IMR-90 (cell line): ENCODE data around the gene C6orf15. TPM values are rescaled to one million over a fixed set of nuclear protein-coding genes. Genes with fewer than 3 reads are reported as not detected.

ENCODE experiments used
- ATAC-seq: fragments of 200-7000 bp; cut with Tn5 transposase; 2 replicates; pipeline ENCODE4 v1.9.1; 2020; ENCODE audit warnings: low read depth, mild to moderate bottlenecking, moderate library complexity
- BruUV-seq: library from RNA; stranded (reverse); fragments of 400-500 nt; replicated peaks from 2 replicates; lab custom pipeline; 2021; lab: Mats Ljungman, UMichigan
- CTCF ChIA-PET: fragments of 300-600 bp; formaldehyde crosslinking; extraction: SDS; loops from one replicate; lab custom pipeline; 2021; ENCODE audit warnings: antibody characterized with exemption; lab: Yijun Ruan, JAX
- POLR2A ChIA-PET: fragments of 300-600 bp; sonication (Branson Sonifier 250); formaldehyde crosslinking; loops from one replicate; lab custom pipeline; 2022; ENCODE audit warnings: antibody characterized with exemption; ENCODE audit not compliant: unreplicated experiment; lab: Charles Lee
- DNase-seq: peaks from one replicate; pipeline ENCODE4 v3.0.0; 2013
- H2AFZ ChIP-seq: replicated peaks from 2 replicates; pipeline ENCODE3; 2013; ENCODE audit warnings: low read length, mild to moderate bottlenecking; ENCODE audit not compliant: poor library complexity
- H2AK5ac ChIP-seq: 2 replicates; pipeline ENCODE4 v1.6.1; 2013; ENCODE audit warnings: low read depth, low read length, inconsistent platforms
- H2AK9ac ChIP-seq: replicated peaks from 2 replicates; pipeline ENCODE3; 2013; ENCODE audit warnings: mild to moderate bottlenecking, low read depth, low read length, moderate library complexity; ENCODE audit not compliant: poor library complexity
- H2BK120ac ChIP-seq: 2 replicates; pipeline ENCODE4 v1.6.1; 2013; ENCODE audit warnings: low read depth, low read length, inconsistent platforms
- H2BK15ac ChIP-seq: 3 replicates; pipeline ENCODE4 v1.6.1; 2013; ENCODE audit warnings: low read depth, low read length, inconsistent platforms
- H2BK20ac ChIP-seq: 2 replicates; pipeline ENCODE4 v1.6.1; 2013; ENCODE audit warnings: low read depth, mild to moderate bottlenecking, inconsistent platforms, low read length, moderate library complexity
- H2BK5ac ChIP-seq: 2 replicates; pipeline ENCODE4 v1.6.1; 2013; ENCODE audit warnings: mild to moderate bottlenecking, low read depth, low read length, inconsistent platforms; ENCODE audit not compliant: poor library complexity, severe bottlenecking
- H3K14ac ChIP-seq: replicated peaks from 2 replicates; pipeline ENCODE4 v1.6.1; 2013; ENCODE audit warnings: low read depth, low read length, inconsistent platforms
- H3K18ac ChIP-seq: 2 replicates; pipeline ENCODE4 v1.6.1; 2013; ENCODE audit warnings: low read depth, low read length, control low read depth
- H3K23ac ChIP-seq: 2 replicates; pipeline ENCODE4 v1.6.1; 2013; ENCODE audit warnings: low read depth, low read length, inconsistent platforms
- H3K27ac ChIP-seq: 2 replicates; pipeline ENCODE4 v1.5.1; 2013; ENCODE audit warnings: mild to moderate bottlenecking, control low read depth, low read length; ENCODE audit not compliant: insufficient read depth
- H3K27me3 ChIP-seq: 2 replicates; pipeline ENCODE4 v1.6.1; 2013; ENCODE audit warnings: low read length; ENCODE audit not compliant: control insufficient read depth, insufficient read depth
- H3K36me3 ChIP-seq: 2 replicates; pipeline ENCODE4 v1.6.1; 2013; ENCODE audit warnings: low read length, mixed read lengths; ENCODE audit not compliant: control insufficient read depth, insufficient read depth
- H3K4ac ChIP-seq: 2 replicates; pipeline ENCODE4 v1.6.1; 2013; ENCODE audit warnings: low read depth, low read length, inconsistent platforms
- H3K4me1 ChIP-seq: 2 replicates; pipeline ENCODE4 v1.6.1; 2013; ENCODE audit warnings: low read length, mixed read lengths; ENCODE audit not compliant: control insufficient read depth, insufficient read depth
- H3K4me2 ChIP-seq: 2 replicates; pipeline ENCODE4 v1.6.1; 2013; ENCODE audit warnings: low read depth, mild to moderate bottlenecking, control low read depth, low read length, moderate library complexity
- H3K4me3 ChIP-seq: 2 replicates; pipeline ENCODE4 v1.5.1; 2013; ENCODE audit warnings: low read depth, mild to moderate bottlenecking, control low read depth, low read length, moderate library complexity; ENCODE audit not compliant: insufficient read depth
- H3K56ac ChIP-seq: 2 replicates; pipeline ENCODE4 v1.6.1; 2013; ENCODE audit warnings: low read length, inconsistent platforms; ENCODE audit not compliant: insufficient read depth; ENCODE audit errors: extremely low read depth
- H3K79me1 ChIP-seq, 2 experiments: 2 replicates each; pipeline ENCODE4 v1.6.1; 2013; ENCODE audit warnings: low read length in 2 of 2, inconsistent platforms in 1 of 2, low read depth in 1 of 2
- H3K9ac ChIP-seq: 2 replicates; pipeline ENCODE4 v1.6.1; 2013; ENCODE audit warnings: low read depth, low read length, control low read depth
- H3K9me1 ChIP-seq: 2 replicates; pipeline ENCODE4 v1.6.1; 2013; ENCODE audit warnings: low read length, inconsistent platforms; ENCODE audit not compliant: insufficient read depth
- H3K9me3 ChIP-seq: 2 replicates; pipeline ENCODE4 v1.6.1; 2013; ENCODE audit warnings: low read length; ENCODE audit not compliant: control insufficient read depth, insufficient read depth
- H4K20me1 ChIP-seq: 2 replicates; pipeline ENCODE4 v1.6.1; 2013; ENCODE audit warnings: low read length, inconsistent platforms; ENCODE audit not compliant: insufficient read depth
- H4K5ac ChIP-seq: 2 replicates; pipeline ENCODE4 v1.6.1; 2013; ENCODE audit warnings: mild to moderate bottlenecking, low read depth, low read length, control low read depth
- H4K8ac ChIP-seq, 2 experiments: 2 replicates each; pipeline ENCODE4 v1.6.1; 2013; ENCODE audit warnings: low read depth in 2 of 2, low read length in 2 of 2, control low read depth in 1 of 2, inconsistent platforms in 1 of 2
- H4K91ac ChIP-seq: 2 replicates; pipeline ENCODE4 v1.6.1; 2013; ENCODE audit warnings: low read depth, low read length, inconsistent platforms; ENCODE audit not compliant: insufficient read depth
- BHLHE40 ChIP-seq: fragments of 150-350 bp; IDR thresholded peaks from 2 replicates; pipeline ENCODE4 v1.6.1; 2016; ENCODE audit warnings: mild to moderate bottlenecking, low read depth, low read length
- FOS ChIP-seq: fragments of 150-350 bp; IDR thresholded peaks from 2 replicates; pipeline ENCODE4 v1.6.1; 2016; ENCODE audit warnings: low read depth, low read length
- MAZ ChIP-seq: IDR thresholded peaks from 2 replicates; pipeline ENCODE4 v1.6.1; 2012; ENCODE audit warnings: low read depth, mild to moderate bottlenecking, low read length, improper control_type of control experiment, moderate library complexity, borderline replicate concordance
- NFE2L2 ChIP-seq: fragments of 150-350 bp; IDR thresholded peaks from 2 replicates; pipeline ENCODE4 v1.6.1; 2016; ENCODE audit warnings: low read depth, mild to moderate bottlenecking, low read length
- RCOR1 ChIP-seq: IDR thresholded peaks from 2 replicates; pipeline ENCODE4 v1.6.1; 2012; ENCODE audit warnings: mild to moderate bottlenecking, low read length, improper control_type of control experiment; ENCODE audit not compliant: insufficient replicate concordance
- WGBS, 2 experiments: methylation state at CpG; one replicate each; pipeline versions ENCODE4 v1.1.5 to v1.1.7; 2013; ENCODE audit warnings: missing lambda C conversion rate in 2 of 2; ENCODE audit not compliant: insufficient read length in 1 of 2; ENCODE audit errors: extremely low coverage in 2 of 2; 5-methylcytosine and 5-hydroxymethylcytosine counted together
- dilution Hi-C: fragments of 300-500 bp; cut with HindIII; formaldehyde crosslinking; loops from one replicate; pipeline ENCODE4 v1.14.3; 2018; ENCODE audit warnings: low sequenced_read_pairs; ENCODE audit not compliant: unreplicated experiment
- in situ Hi-C: fragments of 300-500 bp; cut with MboI; formaldehyde crosslinking; loops from 3 replicates; pipeline ENCODE4 v1.14.3; 2019; ENCODE audit warnings: low sequenced_read_pairs, inconsistent platforms, mixed read lengths
- intact Hi-C: fragments of 100-400 bp; cut with micrococcal nuclease; formaldehyde crosslinking; loops from 2 replicates; pipeline ENCODE4 v1.10.0; 2022
- polyA plus RNA-seq, 3 experiments: library from polyadenylated mRNA; depleted of rRNA; stranded (reverse); fragments of >200 nt; gene quantifications; 2 replicates each; pipeline ENCODE4 v1.2.3, GENCODE V29; 2012; ENCODE audit warnings: low replicate concordance in 1 of 3
- total RNA-seq: library from RNA; depleted of rRNA; stranded (reverse); fragments of >200 nt; gene quantifications from 2 replicates; pipeline ENCODE4 v1.2.3, GENCODE V29; 2012

Gene C6orf15
- total and polyA plus RNA-seq, 2 of the 4 experiments (the other 2 are of a cell fraction) = not detected

- TF ChIP-seq BHLHE40 = no peak
These were observed 24.8 kb downstream of the C6orf15 start (continued) for GRCh38 chr6:31087494-31088089.

GRCh38 chr6:31086788-31087440, 25.5 kb downstream of the C6orf15 start:
- Histone ChIP-seq H2BK15ac (0 out of 3 replicates have a peak overlapping the region, but pooled peaks have one; percentile 0), H3K4me3 (no peak overlapping the region), H3K9me3 (peaks cover 2% of the 10 kb centered on the region; the same call in 1 of the 2 replicates), H2AK9ac (no peak overlapping the region), H2AK5ac (peak overlapping the region; percentile 30; the same call in 1 of the 2 replicates), H3K23ac (no peak overlapping the region), H3K56ac (no peak overlapping the region), H2BK120ac (peak overlapping the region; percentile 61), H3K14ac (no peak overlapping the region; the same call in 1 of the 2 replicates), H4K5ac (no peak overlapping the region), H3K9ac (no peak overlapping the region), H2BK20ac (peak overlapping the region; percentile 57; the same call in 1 of the 2 replicates), H3K9me1 (0 out of 2 replicates have a peak, but pooled peaks cover 2% of the 10 kb centered on the region), H4K8ac (peak overlapping the region in 1 of 2 experiments; percentile 26; a peak in 1 of 4 replicates), H3K4me1 (peaks cover 10% of the 10 kb centered on the region), H3K79me1 (no peaks in the 10 kb centered on the region), H3K27me3 (no peaks in the 10 kb centered on the region; the same call in 1 of the 2 replicates), H4K20me1 (0 out of 2 replicates have a peak, but pooled peaks cover 3% of the 10 kb centered on the region), H4K91ac (no peak overlapping the region), H3K18ac (peak overlapping the region; percentile 15; the same call in 1 of the 2 replicates), H3K36me3 (no peaks in the 10 kb centered on the region), H2AFZ (peak overlapping the region; percentile 75), H2BK5ac (peak overlapping the region; percentile 11), H3K27ac (no peak overlapping the region), H3K4me2 (peak overlapping the region; percentile 70), H3K4ac (peak overlapping the region; percentile 53; the same call in 1 of the 2 replicates)
- dilution Hi-C loops = no loop called here
- ChIA-PET POLR2A (interaction anchor here (0.7 kb wide), 1 partner anchor 361 kb away, joined by 3 read pairs; no protein-coding TSS in a partner anchor), CTCF (interaction anchor here (0.5 to 2.1 kb wide), 13 partner anchors 9 to 546 kb away, joined by 3 to 25 read pairs (median 4); partner anchors contain the start of genes PSORS1C1 and VARS2)
- DNase-seq (peak; percentile 84), ATAC-seq (peak; percentile 54)
- TF ChIP-seq FOS (peak; percentile 30; the same call in 1 of the 2 replicates), NFE2L2 (peak; percentile 36; the same call in 1 of the 2 replicates), RCOR1 (no peak), MAZ (0 out of 2 replicates have a peak, but pooled peaks have one; percentile 18)
- intact Hi-C loops = loop anchor here (1.0 to 5.0 kb wide), 6 partner anchors 172 to 545 kb away; partner anchors contain the start of genes FLOT1 and IER3
- in situ Hi-C loops = loop anchor here (25.0 kb wide), 1 partner anchor 600 kb away; the partner anchor contains the start of gene HLA-E
- WGBS, 2 experiments = no CpG with 5 or more reads among the region's 7 CpGs
- BruUV-seq = no TSS peak
